Measurements from ENCODE around the gene TOPAZ1. TPM values are rescaled to one million over a fixed set of nuclear protein-coding genes. Genes with fewer than 3 reads are reported as not detected.

Gene TOPAZ1
- polyA plus RNA-seq, 1 donor from 2014 or later: not detected

DNA sequence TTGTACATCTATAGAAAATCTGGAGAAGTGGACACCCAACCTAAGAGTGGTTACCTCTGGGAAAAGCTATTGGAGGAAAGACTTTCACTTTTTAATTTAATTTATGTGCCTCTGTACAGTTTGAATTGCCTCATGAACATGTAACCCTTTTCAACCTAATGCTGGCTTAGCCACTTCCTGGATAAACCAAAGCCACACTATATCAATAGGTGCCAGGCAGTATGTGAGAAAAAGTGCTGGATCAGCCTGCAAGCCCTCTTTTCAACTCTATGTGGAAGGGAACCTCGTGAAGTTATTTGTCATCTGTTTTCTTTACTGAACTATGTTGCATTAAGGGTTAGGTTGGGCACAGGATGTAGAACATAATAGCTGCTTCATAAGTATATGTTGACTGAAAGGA is 9.3 kb upstream of the TOPAZ1 start:
- no peaks in the 10 kb centered on the region for H3K9me3 ChIP-seq (ENCODE audit: low read length)
- no peaks in the 10 kb centered on the region for H3F3A ChIP-seq (ENCODE audit: insufficient read depth, low read length, poor library complexity, severe bottlenecking)
- H3K79me2 ChIP-seq (replicated peaks; ENCODE audit: insufficient read depth, low read length): no peaks in the 10 kb centered on the region
- H3K27ac ChIP-seq (ENCODE audit: low read length): no peak overlapping the region
- TF ChIP-seq SMC3 (conservative IDR thresholded peaks at IDR 0.05; ENCODE audit: poor library complexity): no peak
- TF ChIP-seq RAD21 (conservative IDR thresholded peaks at IDR 0.05): no peak
- no peak for TF ChIP-seq TAF1 (IDR thresholded peaks at IDR 0.05; ENCODE audit: low read depth)
- no peak for TF ChIP-seq MXI1 (conservative IDR thresholded peaks at IDR 0.05; ENCODE audit: poor library complexity, severe bottlenecking)
- no peak for TF ChIP-seq EZH2 (IDR thresholded peaks at IDR 0.05; ENCODE audit: borderline replicate concordance, insufficient read depth, low read length, poor library complexity, severe bottlenecking)
- no peak for TF ChIP-seq CTCF (IDR thresholded peaks at IDR 0.05; ENCODE audit: poor library complexity, severe bottlenecking)
- TF ChIP-seq, protein P1, sequence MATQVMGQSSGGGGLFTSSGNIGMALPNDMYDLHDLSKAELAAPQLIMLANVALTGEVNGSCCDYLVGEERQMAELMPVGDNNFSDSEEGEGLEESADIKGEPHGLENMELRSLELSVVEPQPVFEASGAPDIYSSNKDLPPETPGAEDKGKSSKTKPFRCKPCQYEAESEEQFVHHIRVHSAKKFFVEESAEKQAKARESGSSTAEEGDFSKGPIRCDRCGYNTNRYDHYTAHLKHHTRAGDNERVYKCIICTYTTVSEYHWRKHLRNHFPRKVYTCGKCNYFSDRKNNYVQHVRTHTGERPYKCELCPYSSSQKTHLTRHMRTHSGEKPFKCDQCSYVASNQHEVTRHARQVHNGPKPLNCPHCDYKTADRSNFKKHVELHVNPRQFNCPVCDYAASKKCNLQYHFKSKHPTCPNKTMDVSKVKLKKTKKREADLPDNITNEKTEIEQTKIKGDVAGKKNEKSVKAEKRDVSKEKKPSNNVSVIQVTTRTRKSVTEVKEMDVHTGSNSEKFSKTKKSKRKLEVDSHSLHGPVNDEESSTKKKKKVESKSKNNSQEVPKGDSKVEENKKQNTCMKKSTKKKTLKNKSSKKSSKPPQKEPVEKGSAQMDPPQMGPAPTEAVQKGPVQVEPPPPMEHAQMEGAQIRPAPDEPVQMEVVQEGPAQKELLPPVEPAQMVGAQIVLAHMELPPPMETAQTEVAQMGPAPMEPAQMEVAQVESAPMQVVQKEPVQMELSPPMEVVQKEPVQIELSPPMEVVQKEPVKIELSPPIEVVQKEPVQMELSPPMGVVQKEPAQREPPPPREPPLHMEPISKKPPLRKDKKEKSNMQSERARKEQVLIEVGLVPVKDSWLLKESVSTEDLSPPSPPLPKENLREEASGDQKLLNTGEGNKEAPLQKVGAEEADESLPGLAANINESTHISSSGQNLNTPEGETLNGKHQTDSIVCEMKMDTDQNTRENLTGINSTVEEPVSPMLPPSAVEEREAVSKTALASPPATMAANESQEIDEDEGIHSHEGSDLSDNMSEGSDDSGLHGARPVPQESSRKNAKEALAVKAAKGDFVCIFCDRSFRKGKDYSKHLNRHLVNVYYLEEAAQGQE (IDR thresholded peaks at IDR 0.05; ENCODE audit: borderline replicate concordance): no peak
- no peak for TF ChIP-seq EP300 (conservative IDR thresholded peaks at IDR 0.05; ENCODE audit: poor library complexity, severe bottlenecking)
- TF ChIP-seq POLR2AphosphoS5 (IDR thresholded peaks at IDR 0.05): no peak
- H3K27me3 ChIP-seq (ENCODE audit: insufficient read depth, low read depth, low read length): no peaks in the 10 kb centered on the region
- H4K20me1 ChIP-seq (ENCODE audit: insufficient read depth): no peaks in the 10 kb centered on the region
- H3K9me2 ChIP-seq (ENCODE audit: insufficient read depth, low read length): no peaks in the 10 kb centered on the region
- H3K4me2 ChIP-seq (ENCODE audit: low read length): no peak overlapping the region
- H3K9ac ChIP-seq (ENCODE audit: low read length): no peak overlapping the region
- H3K36me3 ChIP-seq (ENCODE audit: insufficient read depth, low read length): no peaks in the 10 kb centered on the region
- no peak overlapping the region for H2AFZ ChIP-seq (ENCODE audit: low read depth, low read length)
- no peak overlapping the region for H3K4me3 ChIP-seq (ENCODE audit: low read length)

DNA sequence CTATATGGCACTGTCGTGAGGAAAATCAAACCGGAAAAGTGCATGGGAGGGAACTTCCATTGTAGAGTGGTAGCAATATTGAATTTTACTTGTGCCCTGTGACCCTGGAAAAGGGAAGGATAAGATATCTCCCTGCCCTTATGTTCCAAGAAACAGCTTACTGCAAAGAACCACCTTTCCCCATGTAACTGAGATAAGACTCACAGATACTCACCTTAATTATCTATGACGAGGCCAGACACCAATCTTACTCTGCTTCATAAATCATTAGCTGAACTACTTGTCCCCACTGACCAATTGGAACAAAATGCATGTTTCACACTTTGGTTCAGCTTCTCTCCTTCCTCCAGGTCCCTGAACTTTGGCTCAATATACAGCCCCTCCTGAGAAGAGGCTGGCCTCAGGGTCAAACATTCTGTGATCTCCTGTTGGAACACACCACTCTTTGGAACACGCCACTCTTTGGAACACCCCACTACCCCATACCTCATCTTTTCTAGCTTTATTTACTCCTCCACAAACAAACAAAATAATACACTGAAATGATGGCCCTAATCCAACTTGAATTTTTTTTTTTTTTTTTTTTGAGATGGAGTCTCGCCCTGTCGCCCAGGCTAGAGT is 6.9 kb upstream of the TOPAZ1 start:
- H3K9ac ChIP-seq (ENCODE audit: low read length): no peak overlapping the region
- H3K27me3 ChIP-seq (ENCODE audit: insufficient read depth, low read depth, low read length): no peaks in the 10 kb centered on the region
- TF ChIP-seq POLR2AphosphoS5 (IDR thresholded peaks at IDR 0.05) (no peak), CTCF (IDR thresholded peaks at IDR 0.05; ENCODE audit: poor library complexity, severe bottlenecking) (no peak), MXI1 (conservative IDR thresholded peaks at IDR 0.05; ENCODE audit: poor library complexity, severe bottlenecking) (no peak), SMC3 (conservative IDR thresholded peaks at IDR 0.05; ENCODE audit: poor library complexity) (no peak), EP300 (conservative IDR thresholded peaks at IDR 0.05; ENCODE audit: poor library complexity, severe bottlenecking) (no peak), EZH2 (IDR thresholded peaks at IDR 0.05; ENCODE audit: borderline replicate concordance, insufficient read depth, low read length, poor library complexity, severe bottlenecking) (no peak), TAF1 (IDR thresholded peaks at IDR 0.05; ENCODE audit: low read depth) (no peak), RAD21 (conservative IDR thresholded peaks at IDR 0.05) (no peak)
- TF ChIP-seq, protein P1 (IDR thresholded peaks at IDR 0.05; ENCODE audit: borderline replicate concordance): no peak

More for the DNA sequence above, 6.9 kb upstream of the TOPAZ1 start:
- Histone ChIP-seq H3K79me2 (replicated peaks; ENCODE audit: insufficient read depth, low read length) (no peaks in the 10 kb centered on the region), H3K9me2 (ENCODE audit: insufficient read depth, low read length) (no peaks in the 10 kb centered on the region), H3K4me2 (ENCODE audit: low read length) (no peak overlapping the region), H3K36me3 (ENCODE audit: insufficient read depth, low read length) (no peaks in the 10 kb centered on the region), H3K4me3 (ENCODE audit: low read length) (no peak overlapping the region), H2AFZ (ENCODE audit: low read depth, low read length) (no peak overlapping the region), H4K20me1 (ENCODE audit: insufficient read depth) (no peaks in the 10 kb centered on the region), H3F3A (ENCODE audit: insufficient read depth, low read length, poor library complexity, severe bottlenecking) (no peaks in the 10 kb centered on the region), H3K9me3 (ENCODE audit: low read length) (no peaks in the 10 kb centered on the region), H3K27ac (ENCODE audit: low read length) (no peak overlapping the region)
